GM23338 (cell line): Measurements from ENCODE around the gene SCAMP5. TPM values are rescaled to one million over a fixed set of nuclear protein-coding genes. Genes with fewer than 3 reads are reported as not detected.

Experiments used
- ATAC-seq: fragments of 200-7000 bp; cut with Tn5 transposase; 3 replicates; pipeline ENCODE4 v1.9.1; 2020
- DNase-seq: peaks from one replicate; pipeline ENCODE4 v3.0.0-alpha.2; 2015; ENCODE audit warnings: low spot score
- H2AFZ ChIP-seq: fragments of 200-600 bp; sonication (generic); 2 replicates; pipeline ENCODE4 v1.8.0; 2016; ENCODE audit warnings: antibody characterized with exemption, mild to moderate bottlenecking, moderate library complexity
- H3F3A ChIP-seq: fragments of 200-600 bp; sonication (generic); replicated peaks from 2 replicates; pipeline ENCODE4 v1.8.0; 2017; ENCODE audit warnings: antibody characterized with exemption, mixed run types, low read depth
- H3K27ac ChIP-seq: fragments of 200-600 bp; sonication (generic); 2 replicates; pipeline ENCODE4 v1.6.1; 2016; ENCODE audit warnings: low read depth
- H3K27me3 ChIP-seq: fragments of 200-600 bp; sonication (generic); 2 replicates; pipeline ENCODE4 v1.8.0; 2016; ENCODE audit warnings: mild to moderate bottlenecking, mixed run types, moderate library complexity; ENCODE audit not compliant: insufficient read depth
- H3K36me3 ChIP-seq: fragments of 200-600 bp; sonication (generic); 2 replicates; pipeline ENCODE4 v1.8.0; 2016; ENCODE audit warnings: mild to moderate bottlenecking; ENCODE audit not compliant: insufficient read depth
- H3K4me1 ChIP-seq: fragments of 200-600 bp; sonication (generic); 2 replicates; pipeline ENCODE4 v1.8.0; 2016; ENCODE audit warnings: mild to moderate bottlenecking, moderate library complexity; ENCODE audit not compliant: insufficient read depth
- H3K4me2 ChIP-seq: fragments of 200-600 bp; sonication (generic); 2 replicates; pipeline ENCODE4 v1.7.1; 2017; ENCODE audit warnings: mixed run types
- H3K4me3 ChIP-seq: fragments of 200-600 bp; sonication (generic); 2 replicates; pipeline ENCODE4 v1.6.1; 2016; ENCODE audit warnings: mixed run types
- H3K79me2 ChIP-seq: fragments of 200-600 bp; sonication (generic); replicated peaks from 2 replicates; pipeline ENCODE4 v1.8.0; 2017; ENCODE audit warnings: mild to moderate bottlenecking; ENCODE audit not compliant: insufficient read depth
- H3K9me2 ChIP-seq: fragments of 200-600 bp; sonication (generic); 2 replicates; pipeline ENCODE4 v1.8.0; 2017; ENCODE audit not compliant: insufficient read depth
- H4K20me1 ChIP-seq: fragments of 200-600 bp; sonication (generic); replicated peaks from 2 replicates; pipeline ENCODE4 v1.8.0; 2017; ENCODE audit warnings: mild to moderate bottlenecking; ENCODE audit not compliant: insufficient read depth
- H3K27ac Mint-ChIP-seq: 2 replicates; pipeline ENCODE4 v1.8.0; 2020; ENCODE audit warnings: inconsistent platforms, mild to moderate bottlenecking, moderate library complexity, mixed read lengths
- H3K27me3 Mint-ChIP-seq: 3 replicates; pipeline ENCODE4 v1.8.0; 2022; ENCODE audit warnings: low read depth, mild to moderate bottlenecking, moderate library complexity, mixed read lengths, inconsistent platforms; ENCODE audit not compliant: insufficient read depth, poor library complexity
- H3K36me3 Mint-ChIP-seq: 3 replicates; pipeline ENCODE4 v1.8.0; 2021; ENCODE audit warnings: low read depth, mild to moderate bottlenecking, inconsistent platforms, moderate library complexity, mixed read lengths
- H3K4me1 Mint-ChIP-seq: 3 replicates; pipeline ENCODE4 v1.8.0; 2020; ENCODE audit warnings: mild to moderate bottlenecking, inconsistent platforms, mixed read lengths
- H3K4me3 Mint-ChIP-seq: 3 replicates; pipeline ENCODE4 v1.8.0; 2021; ENCODE audit warnings: moderate library complexity, mild to moderate bottlenecking, inconsistent platforms, mixed read lengths
- H3K9me3 Mint-ChIP-seq: 3 replicates; pipeline ENCODE4 v1.8.0; 2020; ENCODE audit warnings: moderate library complexity, mild to moderate bottlenecking, inconsistent platforms, mixed read lengths
- CTCF ChIP-seq, 2 experiments: fragments of 200-600 bp in 1 of 2; sonication (generic) in 1 of 2; conservative IDR thresholded peaks; 2 replicates each; pipeline versions ENCODE4 v1.5.1 to v1.6.1; 2016 to 2017; ENCODE audit warnings: antibody characterized with exemption in 2 of 2, low read depth in 2 of 2, mild to moderate bottlenecking in 2 of 2, moderate library complexity in 1 of 2
- EZH2phosphoT487 ChIP-seq: fragments of 200-600 bp; sonication (generic); IDR thresholded peaks from one replicate; pipeline ENCODE4 v1.8.1; 2018; ENCODE audit warnings: antibody characterized with exemption; ENCODE audit not compliant: unreplicated experiment
- JUNB ChIP-seq: IDR thresholded peaks from one replicate; pipeline ENCODE4 v1.6.1; 2016; ENCODE audit warnings: antibody characterized with exemption; ENCODE audit not compliant: unreplicated experiment
- NANOG ChIP-seq: IDR thresholded peaks from 2 replicates; pipeline ENCODE4 v1.6.1; 2016; ENCODE audit warnings: antibody characterized with exemption, borderline replicate concordance
- POLR2AphosphoS5 ChIP-seq: IDR thresholded peaks from 2 replicates; pipeline ENCODE4 v1.6.1; 2016; ENCODE audit warnings: antibody characterized with exemption, low read depth
- REST ChIP-seq: IDR thresholded peaks from one replicate; pipeline ENCODE4 v1.6.1; 2018; ENCODE audit warnings: antibody characterized with exemption; ENCODE audit not compliant: unreplicated experiment
- ZNF114 ChIP-seq: fragments of 250-450 bp; sonication (Bioruptor Pico); IDR thresholded peaks from 2 replicates; pipeline ENCODE4 v1.5.0; 2020; ENCODE audit warnings: mild to moderate bottlenecking, moderate library complexity
- polyA plus RNA-seq: library from polyadenylated mRNA; unstranded; fragments of >200 nt; fragmentation: Nextera tagmentation; extraction: Ambion mirVana; gene quantifications from 2 replicates; pipeline ENCODE4 v1.2.1, GENCODE V29; 2016
- total RNA-seq: library from RNA; depleted of rRNA; stranded (reverse); fragments of >200 nt; shearing (Covaris generic); gene quantifications from 2 replicates; pipeline ENCODE4 v1.2.3, GENCODE V29; 2014
- TF ChIP-seq, protein P1 (sequence below): IDR thresholded peaks from 2 replicates; pipeline ENCODE4 v1.6.1; 2016; ENCODE audit warnings: antibody characterized with exemption

The SCAMP5 gene
- total and polyA plus RNA-seq, 2 experiments from 2014 or later = 12.8 to 43.3 TPM

DNA sequence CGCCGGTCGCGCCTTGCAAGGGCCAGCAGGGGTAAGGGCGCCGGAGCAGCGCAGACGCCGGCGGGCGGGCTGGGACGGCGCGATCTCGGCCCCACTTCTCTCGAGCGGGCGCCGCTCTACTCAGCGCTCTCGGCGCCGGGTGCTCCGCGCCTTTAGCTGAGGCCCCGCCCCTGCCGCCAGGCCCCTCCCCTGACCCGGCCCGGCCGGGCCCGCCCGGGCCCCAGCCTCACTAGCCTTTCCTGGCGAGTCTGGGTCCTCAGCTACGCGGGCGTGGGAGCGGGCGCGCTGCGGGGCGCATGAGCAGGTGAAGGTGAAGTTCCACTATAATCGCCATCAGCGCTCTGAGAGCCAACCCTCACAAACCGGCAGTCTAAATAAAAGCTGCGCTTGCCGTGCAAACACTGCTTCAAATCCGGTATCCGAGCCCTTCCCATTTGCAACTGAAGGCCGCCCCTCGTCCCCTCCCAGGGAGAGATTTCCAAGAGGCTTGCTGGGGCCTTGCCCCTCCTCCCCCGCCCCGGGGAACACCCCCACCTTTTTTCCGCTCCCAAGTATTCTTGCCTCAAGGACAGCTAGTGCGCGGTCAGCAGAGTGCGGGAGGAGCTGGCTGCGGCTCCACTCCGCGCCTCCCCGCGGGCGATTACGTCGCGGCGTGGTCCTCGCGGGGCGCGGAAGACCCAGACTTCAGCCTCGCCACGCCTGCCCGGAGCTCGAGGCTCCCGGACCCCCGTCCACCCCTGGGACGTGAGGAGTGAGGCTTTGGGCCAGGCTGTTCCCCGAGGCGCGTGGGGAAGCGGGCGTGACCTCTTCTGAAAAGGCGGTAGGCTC is 38.5 kb upstream of the SCAMP5 start, which contains the start of gene RPP25:
Gene RPP25 (minus strand): TSS at position 125 of the 828 bp plus-strand sequence. CDS start 189 bp downstream, outside the sequence.
- peaks cover 34% of the 10 kb centered on the region for H3K4me1 Mint-ChIP-seq
- peak; percentile 78 for ATAC-seq
- H3F3A ChIP-seq = peaks cover 9% of the 10 kb centered on the region; the same call in 1 of the 2 replicates
- H3K9me2 ChIP-seq = no peaks in the 10 kb centered on the region
- peak within 1 kb of the TSS; percentile 80 for H3K4me3 ChIP-seq
- peak within 1 kb of the TSS; percentile 81 for H3K4me3 Mint-ChIP-seq
- H3K4me1 ChIP-seq = peaks cover 32% of the 10 kb centered on the region
- H3K79me2 ChIP-seq = peaks cover 12% of the 10 kb centered on the region
- H3K27me3 ChIP-seq = peaks cover 62% of the 10 kb centered on the region
- H3K27ac Mint-ChIP-seq = no peak within 1 kb of the TSS
- TF ChIP-seq EZH2phosphoT487 (no peak), ZNF114 (CRISPR knock-in tag) (no peak), JUNB (no peak), POLR2AphosphoS5 (peak; percentile 44), REST (no peak), NANOG (no peak), CTCF (conservative IDR thresholded peaks at IDR 0.05; ENCODE audit: low read depth in 2 of 2) (no peak)
- TF ChIP-seq, protein P1, sequence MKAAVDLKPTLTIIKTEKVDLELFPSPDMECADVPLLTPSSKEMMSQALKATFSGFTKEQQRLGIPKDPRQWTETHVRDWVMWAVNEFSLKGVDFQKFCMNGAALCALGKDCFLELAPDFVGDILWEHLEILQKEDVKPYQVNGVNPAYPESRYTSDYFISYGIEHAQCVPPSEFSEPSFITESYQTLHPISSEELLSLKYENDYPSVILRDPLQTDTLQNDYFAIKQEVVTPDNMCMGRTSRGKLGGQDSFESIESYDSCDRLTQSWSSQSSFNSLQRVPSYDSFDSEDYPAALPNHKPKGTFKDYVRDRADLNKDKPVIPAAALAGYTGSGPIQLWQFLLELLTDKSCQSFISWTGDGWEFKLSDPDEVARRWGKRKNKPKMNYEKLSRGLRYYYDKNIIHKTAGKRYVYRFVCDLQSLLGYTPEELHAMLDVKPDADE = 0 out of 2 replicates have a peak, but pooled peaks have one; percentile 16
- peak; percentile 92 for DNase-seq
- peak within 1 kb of the TSS; percentile 100 for H3K4me2 ChIP-seq
- H3K27ac ChIP-seq = 0 out of 2 replicates have a peak within 1 kb of the TSS, but pooled peaks have one; percentile 61
- peak within 1 kb of the TSS; percentile 94 for H2AFZ ChIP-seq
- H3K36me3 Mint-ChIP-seq = peaks cover 7% of the 10 kb centered on the region; the same call in 2 of the 3 replicates
- peaks cover 13% of the 10 kb centered on the region for H4K20me1 ChIP-seq
- H3K27me3 Mint-ChIP-seq = peaks cover 51% of the 10 kb centered on the region
- no peaks in the 10 kb centered on the region; the same call in 2 of the 3 replicates for H3K9me3 Mint-ChIP-seq
- H3K36me3 ChIP-seq = no peaks in the 10 kb centered on the region
